ENCODE results near the gene DAND5.

DAND5 gene

DNA sequence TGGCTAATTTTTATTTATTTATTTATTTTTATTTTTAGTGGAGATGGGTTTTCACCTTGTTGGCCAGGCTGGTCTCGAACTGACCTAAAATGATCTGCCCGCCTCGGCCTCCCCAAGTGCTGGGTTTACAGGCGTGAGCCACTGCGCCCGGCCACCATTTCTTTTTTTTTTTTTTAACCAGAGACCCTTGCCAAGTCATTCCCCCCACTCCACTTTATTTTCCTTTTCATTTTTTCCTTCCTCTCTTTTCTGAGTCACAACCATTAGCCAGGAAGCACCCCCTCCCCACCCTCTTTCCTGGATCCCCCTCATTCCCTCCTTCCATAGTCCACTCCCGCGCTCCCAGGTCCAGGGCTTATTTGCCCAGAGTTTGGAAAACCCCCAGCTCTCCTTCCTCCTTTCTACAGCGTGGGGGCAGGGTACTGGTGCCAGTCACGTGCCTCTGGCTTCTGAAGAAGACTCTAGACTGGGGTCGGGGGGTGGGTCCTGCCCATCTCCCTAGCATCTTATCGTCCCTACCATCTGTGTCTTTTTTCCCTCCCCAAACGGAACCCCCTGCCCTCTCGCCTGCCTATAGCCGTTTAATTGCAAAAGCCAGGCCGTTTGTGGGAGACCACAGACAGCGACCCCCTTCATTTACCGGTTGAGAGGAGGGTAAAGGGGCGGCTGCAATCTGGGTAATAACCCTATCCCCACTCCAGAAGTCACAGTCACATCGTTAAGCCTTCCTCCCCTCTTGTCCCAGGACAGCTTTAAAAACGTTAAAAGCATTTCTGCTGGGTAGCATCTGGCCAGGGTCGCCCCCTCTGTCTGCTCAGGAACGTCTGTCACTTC is 32.1 kb upstream of the DAND5 start:
- Histone ChIP-seq H3K27me3 (ENCODE audit: insufficient read depth, low read length, poor library complexity) (no peaks in the 10 kb centered on the region), H3K4me3 (ENCODE audit: low read depth in 1 of 2, low read length in 2 of 2) (peak overlapping the region; percentile 17 to 77; a peak in 3 of 4 replicates), H3K9ac (ENCODE audit: low read depth, low read length) (peak overlapping the region; percentile 93), H3K27ac (ENCODE audit: low read length) (peak overlapping the region; percentile 100), H3K4me2 (ENCODE audit: insufficient read depth, low read length) (peak overlapping the region; percentile 72), H3K36me3 (ENCODE audit: insufficient read depth, low read length) (peaks cover 42% of the 10 kb centered on the region), H3K4me1 (ENCODE audit: insufficient read depth, low read length) (peaks cover 80% of the 10 kb centered on the region), H4K20me1 (ENCODE audit: insufficient read depth, low read length) (peaks cover 40% of the 10 kb centered on the region), H3K79me2 (ENCODE audit: insufficient read depth, low read length) (peaks cover 58% of the 10 kb centered on the region), H3K9me3 (ENCODE audit: insufficient read depth, low read length, severe bottlenecking) (no peaks in the 10 kb centered on the region), H2AFZ (ENCODE audit: low read depth, low read length) (peak overlapping the region; percentile 65)
- DNase-seq (peak; percentile 95), ATAC-seq (ENCODE audit: insufficient read depth, low read depth) (peak; percentile 64)
- TF ChIP-seq, protein P1, sequence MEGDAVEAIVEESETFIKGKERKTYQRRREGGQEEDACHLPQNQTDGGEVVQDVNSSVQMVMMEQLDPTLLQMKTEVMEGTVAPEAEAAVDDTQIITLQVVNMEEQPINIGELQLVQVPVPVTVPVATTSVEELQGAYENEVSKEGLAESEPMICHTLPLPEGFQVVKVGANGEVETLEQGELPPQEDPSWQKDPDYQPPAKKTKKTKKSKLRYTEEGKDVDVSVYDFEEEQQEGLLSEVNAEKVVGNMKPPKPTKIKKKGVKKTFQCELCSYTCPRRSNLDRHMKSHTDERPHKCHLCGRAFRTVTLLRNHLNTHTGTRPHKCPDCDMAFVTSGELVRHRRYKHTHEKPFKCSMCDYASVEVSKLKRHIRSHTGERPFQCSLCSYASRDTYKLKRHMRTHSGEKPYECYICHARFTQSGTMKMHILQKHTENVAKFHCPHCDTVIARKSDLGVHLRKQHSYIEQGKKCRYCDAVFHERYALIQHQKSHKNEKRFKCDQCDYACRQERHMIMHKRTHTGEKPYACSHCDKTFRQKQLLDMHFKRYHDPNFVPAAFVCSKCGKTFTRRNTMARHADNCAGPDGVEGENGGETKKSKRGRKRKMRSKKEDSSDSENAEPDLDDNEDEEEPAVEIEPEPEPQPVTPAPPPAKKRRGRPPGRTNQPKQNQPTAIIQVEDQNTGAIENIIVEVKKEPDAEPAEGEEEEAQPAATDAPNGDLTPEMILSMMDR (IDR thresholded peaks at IDR 0.05; ENCODE audit: borderline replicate concordance, extremely low read depth, low read length, poor library complexity, severe bottlenecking), result no peak
- no peak for TF ChIP-seq EZH2 (IDR thresholded peaks at IDR 0.05; ENCODE audit: borderline replicate concordance, low read depth, low read length, severe bottlenecking)

DNA sequence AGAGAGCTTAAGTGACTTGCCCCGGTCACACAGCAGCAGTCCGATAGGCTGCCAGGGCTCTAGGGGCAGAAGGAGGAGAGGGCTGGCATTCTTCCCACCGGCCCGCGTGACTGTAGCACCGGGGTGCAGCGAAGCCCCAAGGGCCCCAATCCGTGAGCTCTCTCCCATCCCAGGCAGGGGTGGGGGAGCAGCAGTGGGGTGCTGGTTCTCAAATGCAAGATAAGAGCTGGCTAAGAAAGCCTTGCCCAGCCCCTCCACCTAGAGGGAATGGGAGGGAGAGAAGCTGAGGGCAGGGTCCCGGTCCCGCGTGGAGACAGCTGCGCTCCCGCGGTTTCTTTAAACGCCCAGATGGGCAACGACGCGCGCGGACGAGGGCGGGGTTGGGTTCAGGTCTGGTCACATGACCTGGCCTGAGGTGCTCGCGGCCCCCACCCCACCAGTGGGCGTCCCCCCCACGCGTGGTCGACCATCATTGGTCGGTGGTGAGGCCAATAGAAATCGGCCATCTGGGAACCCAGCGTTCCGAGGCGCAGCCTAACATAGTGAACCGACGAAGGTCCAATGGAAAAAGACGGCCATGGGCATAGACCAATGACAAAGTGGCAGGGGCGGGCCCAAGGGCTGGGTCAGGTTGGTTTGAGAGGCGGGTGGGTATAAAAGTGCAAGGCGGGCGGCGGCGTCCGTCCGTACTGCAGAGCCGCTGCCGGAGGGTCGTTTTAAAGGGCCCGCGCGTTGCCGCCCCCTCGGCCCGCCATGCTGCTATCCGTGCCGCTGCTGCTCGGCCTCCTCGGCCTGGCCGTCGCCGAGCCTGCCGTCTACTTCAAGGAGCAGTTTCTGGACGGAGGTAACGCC is 31.2 kb upstream of the DAND5 start, which contains the start of gene CALR:
Gene CALR, plus strand, starts transcription at position 683 of the 852 bp plus-strand sequence. Its CDS starts 71 bp downstream, at position 754.
- H3K4me3 ChIP-seq (ENCODE audit: low read depth in 1 of 2, low read length in 2 of 2), result peak within 1 kb of the TSS; percentile 77 to 90
- H3K4me1 ChIP-seq (ENCODE audit: insufficient read depth, low read length), result peaks cover 79% of the 10 kb centered on the region
- DNase-seq, result peak; percentile 100
- ATAC-seq (ENCODE audit: insufficient read depth, low read depth), result peak; percentile 79
- H3K36me3 ChIP-seq (ENCODE audit: insufficient read depth, low read length), result peaks cover 49% of the 10 kb centered on the region
- peaks cover 57% of the 10 kb centered on the region for H3K79me2 ChIP-seq (ENCODE audit: insufficient read depth, low read length)
- peak within 1 kb of the TSS; percentile 65 for H2AFZ ChIP-seq (ENCODE audit: low read depth, low read length)
- peak within 1 kb of the TSS; percentile 93 for H3K9ac ChIP-seq (ENCODE audit: low read depth, low read length)
- TF ChIP-seq, protein P1 (IDR thresholded peaks at IDR 0.05; ENCODE audit: borderline replicate concordance, extremely low read depth, low read length, poor library complexity, severe bottlenecking), result no peak
- TF ChIP-seq EZH2 (IDR thresholded peaks at IDR 0.05; ENCODE audit: borderline replicate concordance, low read depth, low read length, severe bottlenecking), result no peak
- peak within 1 kb of the TSS; percentile 78 for H3K4me2 ChIP-seq (ENCODE audit: insufficient read depth, low read length)
- no peaks in the 10 kb centered on the region for H3K9me3 ChIP-seq (ENCODE audit: insufficient read depth, low read length, severe bottlenecking)
- peaks cover 32% of the 10 kb centered on the region for H4K20me1 ChIP-seq (ENCODE audit: insufficient read depth, low read length)
- no peaks in the 10 kb centered on the region for H3K27me3 ChIP-seq (ENCODE audit: insufficient read depth, low read length, poor library complexity)
- peak within 1 kb of the TSS; percentile 100 for H3K27ac ChIP-seq (ENCODE audit: low read length)

DNA sequence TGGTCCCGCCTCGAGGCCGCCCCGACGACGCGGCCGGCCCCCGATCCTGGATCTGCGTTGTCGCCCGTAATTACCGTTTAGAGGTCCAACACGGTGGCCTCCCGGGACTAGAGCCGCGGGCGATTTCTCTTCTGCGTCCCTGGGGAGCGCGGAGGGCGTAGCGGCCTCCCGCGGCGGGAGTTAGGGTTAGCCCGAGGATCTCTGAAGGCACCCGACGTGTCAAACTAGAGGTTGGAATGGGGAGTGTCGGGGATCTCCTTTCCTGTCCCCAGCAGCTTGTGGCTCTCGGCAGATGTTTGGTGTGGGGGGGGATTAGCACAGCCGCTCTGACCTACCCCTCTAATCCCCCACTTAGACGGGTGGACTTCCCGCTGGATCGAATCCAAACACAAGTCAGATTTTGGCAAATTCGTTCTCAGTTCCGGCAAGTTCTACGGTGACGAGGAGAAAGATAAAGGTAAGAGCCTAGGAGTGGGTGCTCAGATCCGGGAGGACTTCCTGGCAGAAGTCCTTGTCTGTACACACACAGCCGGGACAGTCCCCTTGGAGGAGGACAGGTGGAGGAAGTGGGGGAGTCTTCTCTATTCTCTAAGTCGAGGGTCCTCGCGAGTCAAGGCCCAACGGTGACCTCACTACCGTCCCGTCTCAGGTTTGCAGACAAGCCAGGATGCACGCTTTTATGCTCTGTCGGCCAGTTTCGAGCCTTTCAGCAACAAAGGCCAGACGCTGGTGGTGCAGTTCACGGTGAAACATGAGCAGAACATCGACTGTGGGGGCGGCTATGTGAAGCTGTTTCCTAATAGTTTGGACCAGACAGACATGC is 30.4 kb upstream of the DAND5 start:
- Histone ChIP-seq H3K9ac (ENCODE audit: low read depth, low read length) (peak overlapping the region; percentile 93), H3K27ac (ENCODE audit: low read length) (peak overlapping the region; percentile 88)

More for the DNA sequence above, 30.4 kb upstream of the DAND5 start:
- ATAC-seq (ENCODE audit: insufficient read depth, low read depth) (no peak), DNase-seq (peak; percentile 43)
- H3K9me3 ChIP-seq (ENCODE audit: insufficient read depth, low read length, severe bottlenecking), result no peaks in the 10 kb centered on the region
- H2AFZ ChIP-seq (ENCODE audit: low read depth, low read length), result peak overlapping the region; percentile 46
- H3K4me1 ChIP-seq (ENCODE audit: insufficient read depth, low read length), result peaks cover 82% of the 10 kb centered on the region
- H3K4me2 ChIP-seq (ENCODE audit: insufficient read depth, low read length), result peak overlapping the region; percentile 78
- peak overlapping the region; percentile 77 to 90 for H3K4me3 ChIP-seq (ENCODE audit: low read depth in 1 of 2, low read length in 2 of 2)
- H3K27me3 ChIP-seq (ENCODE audit: insufficient read depth, low read length, poor library complexity), result no peaks in the 10 kb centered on the region
- peaks cover 53% of the 10 kb centered on the region for H3K36me3 ChIP-seq (ENCODE audit: insufficient read depth, low read length)
- H3K79me2 ChIP-seq (ENCODE audit: insufficient read depth, low read length), result peaks cover 56% of the 10 kb centered on the region
- peaks cover 37% of the 10 kb centered on the region for H4K20me1 ChIP-seq (ENCODE audit: insufficient read depth, low read length)
- TF ChIP-seq, protein P1 (IDR thresholded peaks at IDR 0.05; ENCODE audit: borderline replicate concordance, extremely low read depth, low read length, poor library complexity, severe bottlenecking), result peak; percentile 35
- no peak for TF ChIP-seq EZH2 (IDR thresholded peaks at IDR 0.05; ENCODE audit: borderline replicate concordance, low read depth, low read length, severe bottlenecking)

Measured in DND-41 (cell line).